Renal cortex interstitium (tissue), 11 donors: ENCODE measurements around the gene ALKBH4. TPM values are rescaled to one million over a fixed set of nuclear protein-coding genes. Genes with fewer than 3 reads are reported as not detected.
"Not testable (repeated sequence)": the region's sequence is repeated elsewhere in the genome, so short reads cannot be mapped to it uniquely, and the experiment has no call there.

Experiments
- DNase-seq, 11 donors: peaks; one replicate each; pipeline ENCODE4 v3.0.0-alpha.2; 2013; ENCODE audit warnings: low read depth in 9 of 11, low spot score in 4 of 11; ENCODE audit errors: extremely low read depth in 1 of 11
- polyA plus RNA-seq, 3 donors: library from polyadenylated mRNA; unstranded; fragments of 120-200 nt; gene quantifications; one replicate each; pipeline ENCODE4 v1.2.1, GENCODE V29; 2013; ENCODE audit not compliant: insufficient read length in 3 of 3

ALKBH4 gene
- polyA plus RNA-seq, 3 donors = 10.6 to 13.3 (median 12.9) TPM

GRCh38 chr7:102413091-102413490, 51.6 kb downstream of the ALKBH4 start:
- no peak for DNase-seq

GRCh38 chr7:102412548-102412947, 52.1 kb downstream of the ALKBH4 start:
- no peak for DNase-seq

- no peak for DNase-seq
Measured at GRCh38 chr7:102410918-102411317, 53.7 kb downstream of the ALKBH4 start.

GRCh38 chr7:102410123-102410522, 54.5 kb downstream of the ALKBH4 start:
- DNase-seq = no peak

- DNase-seq = no peak
Measured at GRCh38 chr7:102409340-102409739, 55.3 kb downstream of the ALKBH4 start.

- DNase-seq = not testable (repeated sequence)
Measured at GRCh38 chr7:102408530-102408929, 56.1 kb downstream of the ALKBH4 start.

- no peak for DNase-seq
Measured at GRCh38 chr7:102407910-102408309, 56.8 kb downstream of the ALKBH4 start.

Other genes starting within 250 kb of the ALKBH4 start
- gene SH2B2, start 178.0 kb downstream of the ALKBH4 start, polyA plus RNA-seq = 1 to 10 TPM; 4.1 to 5.3 (median 4.2) TPM
- 1 to 10 TPM in 1 of 3 donors, not detected in 2; 2.9 TPM for gene SPDYE6, start 108.4 kb downstream of the ALKBH4 start, polyA plus RNA-seq
- 10 to 100 TPM; 30.2 to 45.2 (median 39.9) TPM for gene PRKRIP1, start 68.5 kb downstream of the ALKBH4 start, polyA plus RNA-seq
- 10 to 100 TPM; 15.1 to 25.8 (median 24.1) TPM for gene ORAI2, start 31.3 kb downstream of the ALKBH4 start, polyA plus RNA-seq
- 10 to 100 TPM; 17.3 to 23.2 (median 21.9) TPM for gene LRWD1, start 121 bp upstream of the ALKBH4 start, polyA plus RNA-seq
- 10 to 100 TPM; 22.4 to 32.7 (median 32.0) TPM for gene POLR2J, start 14.1 kb upstream of the ALKBH4 start, polyA plus RNA-seq
- gene RASA4B, start 52.9 kb upstream of the ALKBH4 start, polyA plus RNA-seq = 10 to 100 TPM in 1 of 3 donors, 1 to 10 TPM in 2; 4.7 to 24.9 (median 8.4) TPM
- gene UPK3BL2, start 78.8 kb upstream of the ALKBH4 start, polyA plus RNA-seq = 10 to 100 TPM in 2 of 3 donors, 1 to 10 TPM in 1; 3.6 to 14.3 (median 13.7) TPM
- 1 to 10 TPM; 3.2 to 5.6 (median 4.5) TPM for gene SPDYE2, start 86.4 kb upstream of the ALKBH4 start, polyA plus RNA-seq
- 10 to 100 TPM; 80.1 to 91.8 (median 80.8) TPM for gene POLR2J3, start 107.7 kb upstream of the ALKBH4 start, polyA plus RNA-seq
- 10 to 100 TPM; 27.6 to 56.1 (median 30.8) TPM for gene RASA4, start 151.9 kb upstream of the ALKBH4 start, polyA plus RNA-seq
- gene UPK3BL1, start 177.9 kb upstream of the ALKBH4 start, polyA plus RNA-seq = 10 to 100 TPM in 2 of 3 donors, 1 to 10 TPM in 1; 3.8 to 12.4 (median 11.8) TPM
- 1 to 10 TPM in 1 of 3 donors, under 1 TPM in 2; 0.84 to 7.6 (median 0.89) TPM for gene SPDYE2B, start 185.5 kb upstream of the ALKBH4 start, polyA plus RNA-seq
- 1 to 10 TPM; 1.1 to 1.7 (median 1.6) TPM for gene POLR2J2, start 206.8 kb upstream of the ALKBH4 start, polyA plus RNA-seq